CD4-positive, alpha-beta T cell treated with Interleukin-17A for 1 hour (primary cell): ENCODE results near the gene TBL1X.

ENCODE experiments used
- DNase-seq: peaks from one replicate; pipeline ENCODE4 v3.0.0-alpha.2; 2020

TBL1X gene

GRCh38 chrX:9538544-9539045 lies 73.7 kb downstream of the TBL1X start:
- no peak for DNase-seq

DNA sequence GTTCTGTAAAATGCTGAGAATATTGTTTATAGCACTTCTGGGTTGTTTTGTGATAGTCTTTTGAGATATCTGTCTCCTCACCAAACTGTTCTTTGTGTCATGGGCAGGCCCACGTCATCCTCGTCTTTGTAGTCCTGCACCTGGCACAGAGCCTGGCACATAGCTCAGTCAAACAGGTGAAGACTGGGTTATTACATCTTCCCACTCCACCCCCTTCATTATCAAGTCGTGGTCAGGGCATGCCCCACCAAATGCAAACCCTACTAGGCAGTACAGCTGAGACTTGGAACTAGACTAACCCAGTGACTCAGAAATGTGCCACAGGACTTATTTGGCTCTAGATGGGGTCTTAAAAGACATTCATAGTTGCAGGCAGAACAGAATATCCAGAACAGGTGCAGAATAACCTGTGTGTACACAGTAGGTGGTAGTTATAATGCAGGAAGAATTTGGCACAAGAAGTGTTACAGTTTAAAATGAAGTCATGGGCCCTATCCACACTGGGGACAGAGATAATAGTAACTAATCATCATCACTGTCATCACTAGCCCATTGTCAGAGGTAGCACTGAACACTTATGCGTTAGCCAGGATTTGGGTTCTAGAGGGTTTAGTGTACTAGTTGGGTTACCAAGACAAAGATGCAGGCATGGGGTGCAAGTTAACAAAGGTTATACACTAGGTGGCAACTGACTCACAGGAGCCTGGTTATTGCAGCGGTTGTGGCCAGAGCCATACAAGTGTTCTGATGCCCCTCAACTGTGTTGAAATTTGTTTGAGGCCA lies 74.9 kb downstream of the TBL1X start:
- DNase-seq = no peak

- DNase-seq = no peak
These were observed 77.4 kb downstream of the TBL1X start for GRCh38 chrX:9542106-9542760.

GRCh38 chrX:9542761-9543111 lies 77.9 kb downstream of the TBL1X start:
- no peak for DNase-seq

GRCh38 chrX:9555354-9555753 lies 90.5 kb downstream of the TBL1X start:
- no peak for DNase-seq

- DNase-seq = no peak
These were observed 92.2 kb downstream of the TBL1X start for GRCh38 chrX:9557091-9557490.

- no peak for DNase-seq
These were observed 92.7 kb downstream of the TBL1X start for GRCh38 chrX:9557521-9557920.

- DNase-seq = no peak
These were observed 93.8 kb downstream of the TBL1X start for GRCh38 chrX:9558615-9559014.

GRCh38 chrX:9560219-9560618 lies 95.4 kb downstream of the TBL1X start:
- no peak for DNase-seq

DNA sequence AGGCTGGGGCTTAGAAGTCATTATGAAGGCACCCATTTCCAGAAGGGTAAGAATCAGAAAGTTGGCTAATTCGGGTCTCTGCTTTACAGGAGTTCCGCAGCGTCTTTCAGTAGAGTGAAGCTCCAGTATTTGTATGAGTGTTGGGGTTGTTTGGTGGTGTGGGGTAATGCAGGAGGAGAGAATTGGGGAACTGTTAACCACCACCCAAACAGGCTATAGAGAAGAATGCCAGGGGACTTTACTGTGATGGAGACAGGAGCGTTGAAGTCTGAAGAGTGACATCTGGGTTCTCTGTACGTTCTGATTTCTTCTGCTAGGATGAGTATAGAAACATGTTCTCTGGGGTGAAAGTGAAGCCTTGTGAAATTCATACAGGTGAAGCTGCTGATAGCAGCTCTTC lies 96.3 kb downstream of the TBL1X start:
- no peak for DNase-seq

GRCh38 chrX:9562851-9563250 lies 98.0 kb downstream of the TBL1X start:
- DNase-seq = no peak

GRCh38 chrX:9566150-9566621 lies 101.3 kb downstream of the TBL1X start:
- peak; percentile 3 for DNase-seq

GRCh38 chrX:9569876-9570301 lies 105.0 kb downstream of the TBL1X start:
- DNase-seq = no peak

- no peak for DNase-seq
These were observed 108.6 kb downstream of the TBL1X start for GRCh38 chrX:9573282-9574106.

DNA sequence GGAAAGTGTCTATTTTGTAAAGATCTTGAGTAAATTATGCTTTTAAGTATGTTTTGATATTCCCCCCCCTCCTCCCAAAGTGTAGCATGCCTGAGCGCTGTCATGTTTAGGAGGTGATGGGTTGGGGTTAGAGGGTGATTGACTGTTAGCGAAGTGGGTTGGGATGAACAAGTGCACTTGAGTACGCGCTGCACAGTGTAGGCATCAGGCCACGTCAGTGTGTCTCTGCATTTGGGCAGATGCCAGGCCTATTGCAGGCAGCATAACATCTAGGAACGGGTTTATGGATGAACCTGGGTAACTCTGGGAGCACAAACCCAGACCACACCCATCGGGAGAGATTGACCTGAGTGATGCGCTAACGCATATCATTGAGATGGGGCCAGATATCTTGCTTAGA lies 111.2 kb downstream of the TBL1X start:
- no peak for DNase-seq

DNA sequence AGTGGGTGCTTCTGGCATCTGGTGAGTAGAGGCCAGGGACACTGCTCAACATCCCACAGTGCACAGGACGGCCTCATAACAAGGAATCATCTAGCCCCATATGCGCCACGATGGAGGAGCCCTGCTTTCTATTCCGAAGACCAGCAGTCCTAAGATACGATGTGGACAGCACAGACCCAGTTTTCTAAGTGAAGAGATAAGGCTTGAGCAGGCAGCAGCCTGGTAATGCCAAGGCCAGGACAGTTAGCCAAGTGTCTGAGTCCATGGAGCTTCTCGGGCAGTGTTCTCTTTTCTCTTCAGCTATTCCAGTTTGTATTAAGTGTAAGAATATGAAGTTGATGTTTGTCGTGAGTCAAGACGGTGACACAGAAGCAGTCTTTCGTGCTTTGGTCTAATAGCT lies 112.7 kb downstream of the TBL1X start:
- no peak for DNase-seq

GRCh38 chrX:9578083-9578779 lies 113.4 kb downstream of the TBL1X start:
- DNase-seq = no peak

DNA sequence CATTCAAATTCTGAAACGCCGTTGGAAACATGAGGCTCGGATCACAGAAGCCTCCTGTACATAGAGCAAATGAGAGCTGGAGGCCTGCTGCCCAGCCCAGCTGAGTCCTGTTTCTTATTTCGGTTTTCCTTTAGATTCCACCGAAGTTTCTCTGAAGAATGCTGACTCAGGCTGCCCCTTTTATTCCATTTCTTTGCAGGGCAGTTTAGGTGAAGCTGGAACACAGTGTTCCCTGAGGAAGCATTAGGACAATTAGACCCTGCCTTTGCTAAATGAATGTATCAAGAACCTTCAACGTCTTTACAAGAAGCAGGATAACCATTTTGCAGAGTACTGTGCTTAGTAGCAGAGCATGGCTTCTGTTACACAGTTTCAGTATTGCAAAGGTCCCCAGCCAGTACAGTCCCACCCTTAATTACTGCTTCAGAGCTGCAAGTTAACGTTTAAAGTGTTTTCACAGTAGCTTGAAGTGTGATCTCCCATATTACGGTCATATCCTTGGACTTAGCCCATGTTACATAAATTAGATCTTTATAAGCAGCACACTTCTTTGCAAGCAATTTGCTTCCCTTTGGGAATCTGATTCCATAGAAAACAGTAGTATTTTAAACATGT lies 117.0 kb downstream of the TBL1X start:
- no peak for DNase-seq

GRCh38 chrX:9582956-9583355 lies 118.1 kb downstream of the TBL1X start:
- DNase-seq = no peak

GRCh38 chrX:9586992-9587392 lies 122.1 kb downstream of the TBL1X start:
- no peak for DNase-seq

DNA sequence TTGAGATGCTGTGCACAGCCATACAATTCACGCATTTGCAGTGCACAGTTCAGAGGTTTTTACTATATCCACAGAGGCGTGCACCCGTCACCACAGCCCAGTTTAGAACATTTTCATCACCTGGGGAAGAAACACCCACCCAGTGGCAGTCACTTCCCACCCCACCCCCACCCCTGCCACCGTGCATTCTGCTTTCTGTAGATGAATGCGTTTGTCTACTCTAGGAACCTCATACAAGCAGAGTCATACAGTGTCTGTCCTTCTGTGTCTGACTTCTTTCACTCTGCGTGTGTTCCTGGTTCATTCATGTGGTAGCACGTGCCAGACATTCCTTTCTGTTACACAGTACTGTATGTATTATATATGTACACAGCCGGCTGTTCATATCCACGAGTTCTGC lies 122.8 kb downstream of the TBL1X start:
- no peak for DNase-seq

- no peak for DNase-seq
These were observed 126.6 kb downstream of the TBL1X start for GRCh38 chrX:9591496-9591895.
